H1 (cell line): ENCODE data around the gene SUB1. TPM values are rescaled to one million over a fixed set of nuclear protein-coding genes. Genes with fewer than 3 reads are reported as not detected.

Experiments used
- CTCF ChIA-PET: fragments of 300-600 bp; sonication (Branson Sonifier 250); formaldehyde crosslinking; loops from one replicate; lab custom pipeline; 2021; ENCODE audit not compliant: partially characterized antibody; lab: Charles Lee
- POLR2A ChIA-PET: fragments of 300-600 bp; sonication (Branson Sonifier 250); formaldehyde crosslinking; loops from one replicate; lab custom pipeline; 2021; ENCODE audit warnings: inconsistent platforms; ENCODE audit not compliant: partially characterized antibody; lab: Charles Lee
- DNase-seq, 2 experiments: peaks; one replicate each; pipeline versions ENCODE4 v3.0.0 to v3.0.0-alpha.2; 2010 to 2022; ENCODE audit warnings: low spot score in 2 of 2, low read depth in 1 of 2, mixed read lengths in 1 of 2
- FAIRE-seq: peaks from 2 replicates; lab custom pipeline; 2011; peaks lifted over from hg19 to GRCh38; lab: Jason Lieb, UNC
- H2AFZ ChIP-seq: 2 replicates; pipeline ENCODE4 v1.8.1; 2012; ENCODE audit warnings: low read length, inconsistent platforms
- H2AK5ac ChIP-seq: 2 replicates; pipeline ENCODE4 v1.6.1; 2013; ENCODE audit warnings: low read depth, low read length
- H2BK120ac ChIP-seq: replicated peaks from 2 replicates; pipeline ENCODE3; 2013; ENCODE audit warnings: low read depth, low read length, inconsistent platforms
- H2BK12ac ChIP-seq: 2 replicates; pipeline ENCODE4 v1.6.1; 2013; ENCODE audit warnings: low read depth, low read length
- H2BK15ac ChIP-seq: 2 replicates; pipeline ENCODE4 v1.6.1; 2013; ENCODE audit warnings: low read length
- H2BK20ac ChIP-seq: 2 replicates; pipeline ENCODE4 v1.6.1; 2013; ENCODE audit warnings: low read length
- H2BK5ac ChIP-seq: 2 replicates; pipeline ENCODE4 v1.6.1; 2013; ENCODE audit warnings: low read depth, low read length
- H3K14ac ChIP-seq: 2 replicates; pipeline ENCODE4 v1.6.1; 2013; ENCODE audit warnings: inconsistent platforms; ENCODE audit not compliant: insufficient read length
- H3K18ac ChIP-seq: 2 replicates; pipeline ENCODE4 v1.6.1; 2013; ENCODE audit warnings: low read length; ENCODE audit errors: extremely low read depth
- H3K23ac ChIP-seq: 2 replicates; pipeline ENCODE4 v1.6.1; 2013; ENCODE audit warnings: inconsistent platforms; ENCODE audit not compliant: insufficient read length
- H3K23me2 ChIP-seq: 2 replicates; pipeline ENCODE4 v1.6.1; 2013; ENCODE audit warnings: low read depth, low read length
- H3K27ac ChIP-seq: 2 replicates; pipeline ENCODE4 v1.6.1; 2011; ENCODE audit warnings: low read depth, low read length, inconsistent platforms
- H3K27me3 ChIP-seq, 4 experiments: replicated peaks in 1 of 4; 1 replicate in 1 of 4; 2 replicates in 3 of 4; pipeline versions ENCODE4 v1.6.1 to v1.8.1; 2011 to 2013; ENCODE audit warnings: low read length in 3 of 4, mild to moderate bottlenecking in 3 of 4, inconsistent platforms in 2 of 4, mixed read lengths in 2 of 4, moderate library complexity in 1 of 4; ENCODE audit not compliant: control insufficient read depth in 3 of 4, insufficient read depth in 3 of 4; ENCODE audit errors: extremely low read depth in 1 of 4
- H3K36me3 ChIP-seq, 4 experiments: 2 replicates each; pipeline versions ENCODE4 v1.6.1 to v1.8.1; 2011 to 2013; ENCODE audit warnings: mild to moderate bottlenecking in 4 of 4, low read length in 3 of 4, moderate library complexity in 2 of 4, control low read depth in 1 of 4, inconsistent platforms in 1 of 4; ENCODE audit not compliant: insufficient read depth in 4 of 4, control insufficient read depth in 2 of 4
- H3K4ac ChIP-seq: replicated peaks from 2 replicates; pipeline ENCODE3; 2013; ENCODE audit warnings: low read length, low read depth, mixed read lengths, inconsistent platforms; ENCODE audit not compliant: insufficient read length
- H3K4me1 ChIP-seq, 4 experiments: replicated peaks in 1 of 4; 1 replicate in 1 of 4; 2 replicates in 3 of 4; pipeline versions ENCODE4 v1.6.1 to v1.8.1; 2011 to 2013; ENCODE audit warnings: low read length in 3 of 4, inconsistent platforms in 2 of 4, mixed read lengths in 1 of 4; ENCODE audit not compliant: insufficient read depth in 4 of 4, control insufficient read depth in 3 of 4
- H3K4me2 ChIP-seq, 2 experiments: 2 replicates each; pipeline versions ENCODE4 v1.6.1 to v1.8.1; 2011 to 2013; ENCODE audit warnings: low read depth in 2 of 2, low read length in 2 of 2, control low read depth in 1 of 2, inconsistent platforms in 1 of 2, mild to moderate bottlenecking in 1 of 2; ENCODE audit not compliant: insufficient read depth in 1 of 2
- H3K4me3 ChIP-seq, 4 experiments: fragments of 200-600, 300-600 bp in 1 of 4; sonication (generic), shearing (Covaris generic), sonication (Bioruptor Twin) in 1 of 4; 2 replicates each; pipeline versions ENCODE4 v1.5.1 to v1.8.1; 2011 to 2016; ENCODE audit warnings: low read length in 4 of 4, low read depth in 3 of 4, control low read depth in 2 of 4, inconsistent platforms in 2 of 4, mild to moderate bottlenecking in 2 of 4, mixed read lengths in 1 of 4, moderate library complexity in 1 of 4; ENCODE audit not compliant: insufficient read depth in 2 of 4; ENCODE audit errors: extremely low read depth in 1 of 4
- H3K56ac ChIP-seq: replicated peaks from 2 replicates; pipeline ENCODE3; 2013; ENCODE audit warnings: low read depth, mild to moderate bottlenecking, mixed read lengths, low read length, inconsistent platforms; ENCODE audit not compliant: insufficient read length
- H3K79me1 ChIP-seq: 2 replicates; pipeline ENCODE4 v1.6.1; 2013; ENCODE audit warnings: low read depth, low read length, control low read depth
- H3K79me2 ChIP-seq, 2 experiments: 2 replicates each; pipeline versions ENCODE4 v1.6.1 to v1.8.1; 2012 to 2013; ENCODE audit warnings: low read length in 2 of 2, mild to moderate bottlenecking in 2 of 2, inconsistent platforms in 1 of 2; ENCODE audit not compliant: insufficient read depth in 2 of 2, control insufficient read depth in 1 of 2
- H3K9ac ChIP-seq, 4 experiments: replicated peaks in 1 of 4; 1 replicate in 1 of 4; 2 replicates in 3 of 4; pipeline versions ENCODE4 v1.6.1 to v1.8.1; 2011 to 2013; ENCODE audit warnings: low read depth in 3 of 4, low read length in 3 of 4, control low read depth in 2 of 4, mild to moderate bottlenecking in 2 of 4, moderate library complexity in 2 of 4, inconsistent platforms in 1 of 4; ENCODE audit errors: extremely low read depth in 1 of 4
- H3K9me3 ChIP-seq, 2 experiments: 2 replicates each; pipeline versions ENCODE4 v1.6.1 to v1.8.1; 2012 to 2013; ENCODE audit warnings: mild to moderate bottlenecking in 2 of 2, moderate library complexity in 2 of 2, control low read depth in 1 of 2, inconsistent platforms in 1 of 2, low read depth in 1 of 2, low read length in 1 of 2, mixed read lengths in 1 of 2; ENCODE audit not compliant: insufficient read depth in 2 of 2
- H4K20me1 ChIP-seq, 2 experiments: replicated peaks in 1 of 2; 2 replicates each; pipeline versions ENCODE3 to v1.8.1; 2011 to 2013; ENCODE audit warnings: inconsistent platforms in 2 of 2, low read length in 2 of 2, mild to moderate bottlenecking in 1 of 2; ENCODE audit not compliant: insufficient read depth in 2 of 2, control insufficient read depth in 1 of 2
- H4K5ac ChIP-seq: 2 replicates; pipeline ENCODE4 v1.6.1; 2013; ENCODE audit warnings: low read length, low read depth, mixed read lengths, inconsistent platforms; ENCODE audit not compliant: insufficient read length
- H4K8ac ChIP-seq: 2 replicates; pipeline ENCODE4 v1.8.0; 2013; ENCODE audit warnings: mild to moderate bottlenecking, moderate library complexity, low read length, inconsistent platforms; ENCODE audit not compliant: insufficient read depth; ENCODE audit errors: extremely low read depth
- H4K91ac ChIP-seq: replicated peaks from 2 replicates; pipeline ENCODE3; 2013; ENCODE audit warnings: low read length, mixed read lengths, inconsistent platforms; ENCODE audit not compliant: insufficient read length
- BRCA1 ChIP-seq: IDR thresholded peaks from 2 replicates; pipeline ENCODE4 v1.6.1; 2012; ENCODE audit warnings: low read depth, low read length, improper control_type of control experiment
- WGBS, 2 experiments: shearing (Covaris generic) in 1 of 2; methylation state at CpG; one replicate each; pipeline versions ENCODE4 v1.1.6 to v1.1.7; 2013 to 2015; ENCODE audit warnings: low lambda C conversion rate in 2 of 2, mixed read lengths in 2 of 2, inconsistent platforms in 1 of 2, low coverage in 1 of 2, missing lambda C conversion rate in 1 of 2; ENCODE audit not compliant: insufficient replicate concordance in 2 of 2, insufficient coverage in 1 of 2, insufficient read length in 1 of 2; ENCODE audit errors: extremely low coverage in 1 of 2, missing lambda C conversion rate in 1 of 2; 5-methylcytosine and 5-hydroxymethylcytosine counted together
- polyA plus RNA-seq, 7 experiments: library from polyadenylated mRNA; depleted of rRNA in 3 of 7; stranded (reverse) in 5 of 7; unstranded in 2 of 7; fragments of >200 nt in 5 of 7; fragments of 200-250 nt in 2 of 7; gene quantifications; 1 replicate in 5 of 7; 2 replicates in 1 of 7; 4 replicates in 1 of 7; pipeline versions ENCODE4 v1.2.1 to v1.2.3, GENCODE V29; 2011 to 2013; ENCODE audit warnings: missing spikeins in 2 of 7, mixed read lengths in 2 of 7
- total RNA-seq: library from RNA; stranded (reverse); fragmentation: NEBNext Ultra II Directional; extraction: Animal tissue kit (Norgen Biotek cat#: 25700); gene quantifications from 2 replicates; pipeline ENCODE4 v1.2.1, GENCODE V29; 2021
- TF ChIP-seq, protein P1 (sequence below): IDR thresholded peaks from 2 replicates; pipeline ENCODE4 v1.6.1; 2011; ENCODE audit warnings: low read depth, mild to moderate bottlenecking, low read length; ENCODE audit not compliant: insufficient read depth

The SUB1 gene
- total and polyA plus RNA-seq, 2 of the 8 experiments (the other 6 are each of a cell fraction or from before 2014, with no cell fraction given), result 83.9 to 325 TPM

DNA sequence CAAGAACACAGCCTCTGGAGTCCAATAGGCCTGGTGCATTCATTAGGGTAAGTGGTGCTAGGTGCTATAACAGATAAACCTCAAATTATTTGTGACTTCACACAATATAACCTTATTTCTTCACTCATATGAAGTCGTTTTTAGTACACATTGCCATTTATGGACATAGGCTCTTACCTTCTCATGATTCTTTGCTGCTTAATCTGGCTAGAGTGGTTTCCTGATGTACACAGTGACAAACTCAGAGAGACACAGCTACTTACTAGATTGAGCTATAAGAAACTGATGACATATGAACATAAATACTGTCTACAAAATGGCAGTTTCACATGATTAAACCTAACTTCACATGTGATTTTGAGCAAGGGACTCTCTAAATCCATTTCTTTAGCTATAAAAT is 14.2 kb upstream of the SUB1 start:
- Histone ChIP-seq H3K18ac (no peak overlapping the region), H2BK120ac (no peak overlapping the region), H3K14ac (no peak overlapping the region), H3K23me2 (no peaks in the 10 kb centered on the region), H3K79me1 (no peaks in the 10 kb centered on the region), H3K4me1 (no peaks in the 10 kb centered on the region), H3K23ac (no peak overlapping the region), H2BK20ac (no peak overlapping the region), H3K79me2 (no peaks in the 10 kb centered on the region), H3K36me3 (no peaks in the 10 kb centered on the region), H4K91ac (no peak overlapping the region), H3K56ac (no peak overlapping the region), H3K27ac (no peak overlapping the region), H4K5ac (no peak overlapping the region), H4K20me1 (no peaks in the 10 kb centered on the region), H3K4ac (no peak overlapping the region), H3K27me3 (no peaks in the 10 kb centered on the region), H3K9ac (no peak overlapping the region), H2AFZ (no peak overlapping the region), H4K8ac (no peak overlapping the region), H3K9me3 (no peaks in the 10 kb centered on the region), H2AK5ac (no peak overlapping the region), H2BK15ac (no peak overlapping the region), H3K4me2 (no peak overlapping the region), H2BK12ac (no peak overlapping the region), H2BK5ac (no peak overlapping the region), H3K4me3 (no peak overlapping the region)
- no peak for TF ChIP-seq BRCA1
- TF ChIP-seq, protein P1, sequence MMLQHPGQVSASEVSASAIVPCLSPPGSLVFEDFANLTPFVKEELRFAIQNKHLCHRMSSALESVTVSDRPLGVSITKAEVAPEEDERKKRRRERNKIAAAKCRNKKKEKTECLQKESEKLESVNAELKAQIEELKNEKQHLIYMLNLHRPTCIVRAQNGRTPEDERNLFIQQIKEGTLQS, result no peak
- CTCF ChIA-PET, result interaction anchor here (0.8 to 2.4 kb wide), 2 partner anchors 11 to 81 kb away, joined by 3 to 9 read pairs; no protein-coding TSS in a partner anchor
- POLR2A ChIA-PET, result no interaction called here
- WGBS, 2 experiments, result 72% methylated on average over 1 of the region's 1 CpG; no CpG with 5 or more reads in 1 of the 2 experiments
- DNase-seq (no peak), FAIRE-seq (no peak)
